Effector memory CD4-positive, alpha-beta T cell (primary cell): ENCODE measurements around the gene MBOAT7.
"Not testable (repeated sequence)": the region's sequence is repeated elsewhere in the genome, so short reads cannot be mapped to it uniquely, and the experiment has no call there.

Experiments
- DNase-seq, 3 donors: peaks; one replicate each; pipeline ENCODE4 v3.0.0-alpha.2; 2020
- H3K27ac ChIP-seq: 2 replicates; pipeline ENCODE4 v1.7.0; 2013; ENCODE audit warnings: mild to moderate bottlenecking, low read length, moderate library complexity; ENCODE audit not compliant: insufficient read depth, poor library complexity, severe bottlenecking
- H3K27me3 ChIP-seq: replicated peaks from 2 replicates; pipeline ENCODE4 v1.7.0; 2013; ENCODE audit warnings: mild to moderate bottlenecking, low read length; ENCODE audit not compliant: insufficient read depth, control insufficient read depth, poor library complexity, severe bottlenecking
- H3K36me3 ChIP-seq: 2 replicates; pipeline ENCODE4 v1.7.0; 2013; ENCODE audit warnings: mild to moderate bottlenecking, low read length, moderate library complexity; ENCODE audit not compliant: control insufficient read depth, insufficient read depth
- H3K4me1 ChIP-seq: 2 replicates; pipeline ENCODE4 v1.7.0; 2013; ENCODE audit warnings: low read length, mild to moderate bottlenecking; ENCODE audit not compliant: control insufficient read depth, insufficient read depth, poor library complexity, severe bottlenecking
- H3K4me3 ChIP-seq: 2 replicates; pipeline ENCODE4 v1.7.0; 2013; ENCODE audit warnings: low read length, low read depth, mild to moderate bottlenecking; ENCODE audit not compliant: insufficient read depth, poor library complexity, severe bottlenecking
- H3K9me3 ChIP-seq: 2 replicates; pipeline ENCODE4 v1.7.0; 2013; ENCODE audit warnings: mild to moderate bottlenecking, low read length, moderate library complexity; ENCODE audit not compliant: control insufficient read depth

Gene MBOAT7

DNA sequence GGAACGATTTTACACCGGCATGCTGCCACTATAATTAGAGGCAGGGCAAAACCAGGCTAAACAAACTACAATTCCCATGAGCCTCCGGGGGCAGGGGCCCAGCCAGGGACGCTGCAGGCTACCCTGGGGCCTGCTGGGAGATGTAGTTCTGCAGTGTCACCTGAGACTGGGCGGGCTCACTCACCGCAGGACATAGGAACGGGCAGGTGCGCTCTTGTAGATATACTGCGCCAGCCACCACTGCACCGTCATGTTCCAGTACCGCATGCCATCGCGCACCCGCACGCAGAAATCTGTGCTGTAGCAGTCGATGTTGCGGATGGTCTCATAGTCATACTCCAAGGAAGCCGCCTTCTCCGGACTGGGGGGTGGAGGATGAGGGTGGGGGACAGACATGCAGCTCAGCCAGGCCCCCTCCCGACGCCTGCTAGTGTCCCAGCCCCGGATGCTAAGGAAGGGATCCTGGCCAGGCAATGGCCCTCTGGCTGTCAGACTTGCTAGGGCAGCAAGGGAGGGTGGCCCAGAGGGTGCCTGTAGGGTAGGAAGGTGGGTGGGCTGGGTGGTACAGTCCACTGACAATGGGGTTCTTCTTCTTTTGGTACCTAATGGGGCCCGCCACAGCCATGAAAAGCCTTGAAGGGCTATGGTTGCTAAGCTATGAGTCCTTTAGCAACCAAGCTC is 10.7 kb downstream of the MBOAT7 start:
- no peak overlapping the region for H3K4me3 ChIP-seq
- H3K9me3 ChIP-seq = no peaks in the 10 kb centered on the region
- H3K27ac ChIP-seq = no peak overlapping the region
- no peak for DNase-seq
- no peaks in the 10 kb centered on the region for H3K4me1 ChIP-seq
- H3K27me3 ChIP-seq = no peaks in the 10 kb centered on the region
- peaks cover 13% of the 10 kb centered on the region for H3K36me3 ChIP-seq

DNA sequence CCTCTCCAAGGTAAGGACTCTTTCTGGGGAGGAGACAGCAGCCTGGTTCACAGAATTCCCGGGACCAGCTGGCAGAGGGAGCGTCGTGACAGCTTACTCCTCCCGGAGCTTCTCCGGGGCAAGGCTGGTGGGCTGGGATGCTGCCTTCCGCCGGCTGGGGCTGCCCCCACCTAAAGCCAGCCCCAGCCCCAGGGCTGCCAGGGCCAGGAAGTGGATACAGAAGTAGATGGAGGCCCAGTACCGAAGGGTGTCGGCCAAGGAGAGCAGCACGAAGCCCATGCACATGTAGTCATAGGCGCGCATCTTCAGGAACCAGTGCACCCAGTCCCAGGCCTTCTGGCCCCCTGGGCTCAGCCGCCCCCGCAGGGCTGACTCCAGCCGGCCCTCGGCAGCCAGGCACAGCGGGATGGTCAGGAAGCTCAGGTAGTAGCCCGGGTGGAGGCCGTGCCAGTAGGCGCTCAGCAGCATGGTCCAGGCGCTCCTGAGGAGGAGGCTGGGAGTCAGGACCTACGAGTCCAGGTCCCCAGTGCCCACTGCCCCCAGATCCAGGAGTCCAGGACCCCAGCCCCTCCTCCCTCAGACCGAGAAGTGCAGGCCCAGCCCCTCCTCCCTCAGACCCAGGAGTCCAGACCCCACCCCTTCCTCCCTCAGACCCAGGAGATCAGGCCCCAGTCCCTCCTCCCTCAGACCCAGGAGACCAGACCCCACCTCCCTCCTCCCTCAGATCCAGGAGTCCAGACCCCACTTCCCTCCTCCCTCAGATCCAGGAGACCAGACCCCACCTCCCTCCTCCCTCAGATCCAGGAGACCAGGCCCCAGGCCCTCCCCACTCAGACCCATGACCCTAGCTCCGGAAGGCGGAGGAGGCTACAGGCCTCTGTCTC is 15.2 kb downstream of the MBOAT7 start:
- Histone ChIP-seq H3K27me3 (no peaks in the 10 kb centered on the region), H3K36me3 (peaks cover 3% of the 10 kb centered on the region), H3K4me3 (no peak overlapping the region), H3K27ac (no peak overlapping the region), H3K4me1 (peaks cover 6% of the 10 kb centered on the region), H3K9me3 (no peaks in the 10 kb centered on the region)
- DNase-seq = no peak

- Histone ChIP-seq H3K4me3 (no peak overlapping the region), H3K27me3 (no peaks in the 10 kb centered on the region), H3K36me3 (peaks cover 3% of the 10 kb centered on the region), H3K4me1 (peaks cover 8% of the 10 kb centered on the region), H3K27ac (no peak overlapping the region), H3K9me3 (no peaks in the 10 kb centered on the region)
- DNase-seq = no peak
Observed at GRCh38 chr19:54173359-54173699, 16.1 kb downstream of the MBOAT7 start.

DNA sequence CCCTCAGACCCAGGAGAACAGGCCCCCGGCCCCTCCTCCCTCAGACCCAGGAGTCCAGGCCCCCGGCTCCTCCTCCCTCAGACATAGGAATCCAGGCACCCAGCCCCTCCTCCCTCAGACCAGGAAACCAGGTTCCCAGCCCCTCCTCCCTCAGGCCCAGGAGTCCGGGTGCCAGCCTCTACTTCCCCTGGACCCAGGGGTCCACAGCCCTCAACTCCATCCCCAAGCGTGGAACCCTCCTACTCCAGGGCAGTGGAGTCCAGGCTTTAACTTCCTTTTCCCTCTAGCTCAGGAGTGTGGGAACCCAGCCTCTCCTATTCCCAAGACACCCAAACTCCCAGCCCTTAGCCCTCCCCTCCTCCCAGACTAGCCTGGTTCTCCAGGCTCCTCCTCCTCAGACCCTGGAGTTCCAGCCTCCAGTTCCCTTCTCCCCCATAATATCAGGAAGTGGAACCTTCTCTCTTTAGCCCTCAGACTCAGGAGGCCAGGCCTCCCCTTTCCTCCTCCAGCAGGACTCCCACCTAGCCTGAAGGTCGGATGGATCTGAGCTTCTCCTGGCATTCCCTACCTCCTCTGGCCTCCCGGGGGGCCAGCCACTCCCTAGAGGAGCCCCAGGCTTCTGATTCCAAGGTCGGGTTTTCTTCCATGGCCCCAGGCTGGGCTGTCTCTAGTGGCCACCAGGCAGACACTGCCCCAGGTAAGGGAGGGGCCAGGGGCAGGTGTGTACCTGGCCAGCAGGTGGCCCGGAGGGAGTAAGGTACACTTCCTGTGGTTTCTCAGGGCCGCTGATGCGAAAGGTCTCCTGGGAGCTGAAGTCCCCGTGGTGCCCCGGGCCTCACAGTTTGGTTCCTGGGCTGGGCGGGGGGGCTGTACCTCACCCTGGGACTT is 16.7 kb downstream of the MBOAT7 start, which contains the start of gene TMC4:
TMC4 (minus strand) TSS at position 690 of the 888 bp plus-strand sequence; CDS start at position 647, 43 bp downstream.
- H3K9me3 ChIP-seq = no peaks in the 10 kb centered on the region

GRCh38 chr19:54171736-54172431 is 17.5 kb downstream of the MBOAT7 start:
- not testable (repeated sequence) for H3K9me3 ChIP-seq, H3K27ac ChIP-seq, H3K27me3 ChIP-seq, H3K36me3 ChIP-seq, H3K4me3 ChIP-seq, DNase-seq
- H3K4me1 ChIP-seq = peaks cover 10% of the 10 kb centered on the region

More for the DNA sequence above, 16.7 kb downstream of the MBOAT7 start, which contains the start of gene TMC4:
- no peak for DNase-seq
- Histone ChIP-seq H3K4me3 (no peak within 1 kb of the TSS), H3K36me3 (peaks cover 3% of the 10 kb centered on the region), H3K4me1 (peaks cover 10% of the 10 kb centered on the region), H3K27me3 (no peaks in the 10 kb centered on the region), H3K27ac (no peak within 1 kb of the TSS)

DNA sequence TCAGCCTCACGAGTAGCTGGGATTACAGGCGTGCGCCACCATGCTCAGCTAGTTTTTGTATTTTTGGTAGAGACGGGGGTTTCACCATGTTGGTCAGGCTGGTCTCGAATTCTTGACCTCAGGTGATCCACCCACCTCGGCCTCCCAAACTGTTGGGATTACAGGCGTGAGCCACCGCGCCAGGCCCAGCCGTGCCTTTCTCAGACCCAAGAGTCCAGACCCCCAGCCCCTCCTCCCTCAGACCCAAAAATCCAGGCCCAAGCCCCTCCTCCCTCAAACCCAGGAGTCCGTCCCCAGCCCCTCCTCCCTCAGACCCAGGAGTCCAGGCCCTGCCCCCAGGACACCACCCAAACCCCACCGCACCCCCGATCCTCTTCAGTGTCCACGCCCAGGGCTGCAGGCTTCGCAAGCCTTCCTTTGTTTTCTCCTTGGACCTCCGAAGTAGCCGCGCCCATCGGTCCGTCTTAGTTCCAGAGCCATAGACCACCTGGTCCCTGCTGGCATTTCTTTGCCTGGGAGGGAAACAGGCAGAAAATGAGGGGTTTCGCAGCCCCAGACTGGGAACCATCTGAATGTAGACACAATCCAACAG is 20.1 kb downstream of the MBOAT7 start:
- no peak for DNase-seq
- no peak overlapping the region for H3K27ac ChIP-seq
- no peaks in the 10 kb centered on the region for H3K27me3 ChIP-seq
- peaks cover 15% of the 10 kb centered on the region for H3K4me1 ChIP-seq
- no peak overlapping the region for H3K4me3 ChIP-seq
- H3K36me3 ChIP-seq = no peaks in the 10 kb centered on the region
- H3K9me3 ChIP-seq = no peaks in the 10 kb centered on the region

- H3K4me1 ChIP-seq = peaks cover 22% of the 10 kb centered on the region
- no peaks in the 10 kb centered on the region for H3K27me3 ChIP-seq
- H3K27ac ChIP-seq = no peak overlapping the region
- H3K9me3 ChIP-seq = no peaks in the 10 kb centered on the region
- no peaks in the 10 kb centered on the region for H3K36me3 ChIP-seq
- peak; percentile 69 to 84 (median 81) for DNase-seq
- no peak overlapping the region for H3K4me3 ChIP-seq
Observed at GRCh38 chr19:54168174-54168917, 21.0 kb downstream of the MBOAT7 start.

DNA sequence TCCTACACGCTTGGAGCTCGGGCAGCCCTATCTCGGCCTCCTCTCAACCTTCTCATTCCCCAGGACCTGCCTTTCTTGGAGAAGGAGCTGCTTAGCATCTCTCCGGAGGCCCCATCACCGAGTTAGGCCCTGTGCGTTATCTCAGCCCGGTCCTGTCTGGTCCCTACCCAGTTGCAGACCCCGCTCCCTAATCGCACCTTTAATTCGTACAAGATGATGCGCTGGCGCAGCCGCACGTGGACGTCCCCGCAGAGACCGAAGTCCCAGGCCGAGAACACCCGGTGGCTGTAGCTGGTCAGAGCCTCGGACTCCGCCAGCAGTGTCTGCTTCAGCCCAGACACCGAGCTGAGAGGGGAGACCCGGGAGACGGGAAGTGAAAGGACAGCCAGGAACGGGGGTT is 24.2 kb downstream of the MBOAT7 start:
- Histone ChIP-seq H3K27ac (no peak overlapping the region), H3K4me3 (no peak overlapping the region), H3K4me1 (peaks cover 33% of the 10 kb centered on the region), H3K27me3 (no peaks in the 10 kb centered on the region), H3K36me3 (no peaks in the 10 kb centered on the region), H3K9me3 (no peaks in the 10 kb centered on the region)
- no peak for DNase-seq
